Neuronal stem cell (in vitro differentiated cells): Measurements from ENCODE around the gene CAND2.
"Not testable (repeated sequence)": the region's sequence is repeated elsewhere in the genome, so short reads cannot be mapped to it uniquely, and the experiment has no call there.

Experiments
- DNase-seq: peaks from one replicate; pipeline ENCODE4 v3.0.0-alpha.2; 2013; ENCODE audit warnings: low spot score
- H2AFZ ChIP-seq: one replicate; pipeline ENCODE4 v1.6.1; 2013; ENCODE audit warnings: mild to moderate bottlenecking, low read length, inconsistent platforms
- H2AK5ac ChIP-seq: 2 replicates; pipeline ENCODE4 v1.6.1; 2013; ENCODE audit warnings: low read depth, mild to moderate bottlenecking, inconsistent platforms, low read length, moderate library complexity, mixed read lengths
- H2BK120ac ChIP-seq: 2 replicates; pipeline ENCODE4 v1.6.1; 2013; ENCODE audit warnings: low read depth, mild to moderate bottlenecking, inconsistent platforms, low read length, moderate library complexity, mixed read lengths
- H2BK12ac ChIP-seq: one replicate; pipeline ENCODE4 v1.6.1; 2013; ENCODE audit warnings: low read length, inconsistent platforms
- H2BK15ac ChIP-seq: 2 replicates; pipeline ENCODE4 v1.6.1; 2013; ENCODE audit warnings: mild to moderate bottlenecking, low read length, inconsistent platforms, mixed read lengths
- H2BK5ac ChIP-seq: one replicate; pipeline ENCODE4 v1.6.1; 2013; ENCODE audit warnings: inconsistent platforms, mild to moderate bottlenecking, low read length, moderate library complexity
- H3K14ac ChIP-seq: one replicate; pipeline ENCODE4 v1.6.1; 2013; ENCODE audit warnings: low read length, inconsistent platforms
- H3K18ac ChIP-seq: 2 replicates; pipeline ENCODE4 v1.6.1; 2013; ENCODE audit warnings: low read length, inconsistent platforms
- H3K23ac ChIP-seq: 2 replicates; pipeline ENCODE4 v1.6.1; 2013; ENCODE audit warnings: low read depth, mild to moderate bottlenecking, mixed read lengths, low read length, inconsistent platforms; ENCODE audit not compliant: poor library complexity
- H3K27ac ChIP-seq: replicated peaks from 3 replicates; pipeline ENCODE4 v1.5.1; 2013; ENCODE audit warnings: low read length, inconsistent platforms
- H3K27me3 ChIP-seq, 3 experiments: 2 replicates each; pipeline ENCODE4 v1.6.1; 2013; ENCODE audit warnings: low read length in 3 of 3, mild to moderate bottlenecking in 2 of 3, inconsistent platforms in 1 of 3, low read depth in 1 of 3, mixed read lengths in 1 of 3, moderate library complexity in 1 of 3; ENCODE audit not compliant: control insufficient read depth in 3 of 3, insufficient read depth in 3 of 3
- H3K36me3 ChIP-seq, 2 donors: replicated peaks in 1 of 2; 2 replicates each; pipeline ENCODE4 v1.6.1; 2013; ENCODE audit warnings: low read length in 2 of 2; ENCODE audit not compliant: control insufficient read depth in 2 of 2, insufficient read depth in 2 of 2
- H3K4ac ChIP-seq: 2 replicates; pipeline ENCODE4 v1.6.1; 2013; ENCODE audit warnings: inconsistent platforms, mild to moderate bottlenecking, low read length, moderate library complexity
- H3K4me1 ChIP-seq, 2 donors: 1 replicate in 1 of 2; 2 replicates in 1 of 2; pipeline ENCODE4 v1.6.1; 2013; ENCODE audit warnings: low read length in 2 of 2, low read depth in 1 of 2; ENCODE audit not compliant: control insufficient read depth in 2 of 2, insufficient read depth in 1 of 2
- H3K4me2 ChIP-seq: one replicate; pipeline ENCODE4 v1.6.1; 2013; ENCODE audit warnings: mild to moderate bottlenecking, low read length, inconsistent platforms; ENCODE audit not compliant: insufficient read depth, poor library complexity, severe bottlenecking
- H3K4me3 ChIP-seq, 2 donors: 2 replicates each; pipeline ENCODE4 v1.5.1; 2013; ENCODE audit warnings: low read length in 2 of 2, mild to moderate bottlenecking in 2 of 2, inconsistent platforms in 1 of 2, moderate library complexity in 1 of 2
- H3K79me1 ChIP-seq: one replicate; pipeline ENCODE4 v1.6.1; 2013; ENCODE audit warnings: low read depth, mild to moderate bottlenecking, inconsistent platforms, low read length, moderate library complexity
- H3K9ac ChIP-seq: one replicate; pipeline ENCODE4 v1.6.1; 2013; ENCODE audit warnings: mild to moderate bottlenecking, low read depth, low read length, inconsistent platforms; ENCODE audit not compliant: poor library complexity
- H3K9me3 ChIP-seq, 2 donors: replicated peaks in 1 of 2; 2 replicates each; pipeline versions ENCODE3 to v1.6.1; 2013; ENCODE audit warnings: low read length in 2 of 2, mild to moderate bottlenecking in 2 of 2, inconsistent platforms in 1 of 2, low read depth in 1 of 2, mixed read lengths in 1 of 2, moderate library complexity in 1 of 2; ENCODE audit not compliant: control insufficient read depth in 2 of 2, insufficient read depth in 1 of 2
- H4K8ac ChIP-seq: one replicate; pipeline ENCODE4 v1.6.1; 2013; ENCODE audit warnings: low read depth, mild to moderate bottlenecking, inconsistent platforms, low read length, moderate library complexity
- H4K91ac ChIP-seq: one replicate; pipeline ENCODE4 v1.6.1; 2013; ENCODE audit warnings: low read length, low read depth, mild to moderate bottlenecking, inconsistent platforms; ENCODE audit not compliant: poor library complexity
- WGBS, 2 donors: extraction: QIAGEN DNeasy Blood & Tissue Kit; methylation state at CpG; one replicate each; pipeline ENCODE4 v1.1.7; 2013; ENCODE audit warnings: missing lambda C conversion rate in 2 of 2, mixed read lengths in 1 of 2; ENCODE audit not compliant: insufficient read length in 2 of 2, insufficient replicate concordance in 1 of 2; ENCODE audit errors: extremely low coverage in 2 of 2; 5-methylcytosine and 5-hydroxymethylcytosine counted together

CAND2 gene

DNA sequence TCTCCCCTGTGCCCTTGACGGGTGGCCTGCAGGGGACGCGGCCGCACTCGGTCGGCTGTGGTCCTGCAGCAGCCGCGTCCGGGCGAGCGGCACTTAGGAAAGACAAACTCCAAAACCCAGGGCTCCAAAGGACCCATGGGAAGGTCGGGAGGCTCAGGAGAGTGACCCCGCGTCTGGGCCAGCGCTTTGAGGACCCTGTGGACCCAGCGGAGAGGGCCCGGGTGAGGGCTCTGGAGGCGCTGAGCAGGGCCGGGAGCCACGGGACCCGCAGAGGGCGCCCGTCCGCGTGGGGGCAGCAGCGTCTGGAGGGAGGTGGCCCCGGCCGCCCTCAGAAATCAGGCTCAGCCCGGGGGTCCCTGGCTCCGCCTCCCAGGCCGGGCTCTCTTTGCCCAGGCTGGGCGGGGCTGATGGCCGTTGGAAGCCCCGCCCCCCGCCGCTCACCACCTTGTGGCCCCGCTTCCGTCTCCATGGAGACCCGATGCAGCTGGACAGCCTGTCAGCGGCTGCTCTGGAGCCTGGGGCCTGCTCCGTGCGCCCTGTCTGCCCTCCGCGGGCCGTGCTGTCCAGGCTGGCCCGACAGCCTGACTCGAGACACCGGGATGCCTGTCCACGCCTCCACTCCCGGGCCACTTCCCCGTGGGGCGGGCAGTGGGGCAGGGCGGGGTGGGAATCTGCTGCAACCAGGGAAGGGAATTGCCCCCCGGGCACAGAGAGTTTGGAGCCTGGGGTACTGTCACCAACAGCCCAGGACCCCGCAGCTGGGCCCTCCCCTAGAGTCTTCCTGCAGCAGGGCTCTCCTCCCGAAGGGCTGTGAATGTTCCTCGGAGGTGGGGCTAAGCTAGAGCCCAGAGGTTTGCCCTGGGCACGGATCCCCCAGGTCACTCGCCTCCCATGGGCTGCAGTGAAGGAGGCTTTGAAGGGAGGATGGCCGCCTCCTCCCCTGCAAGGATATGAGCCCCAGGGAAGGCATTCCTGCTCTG lies 79.7 kb downstream of the CAND2 start:
- no peak overlapping the region for H4K8ac ChIP-seq
- no peaks in the 10 kb centered on the region for H3K36me3 ChIP-seq
- no peak overlapping the region for H3K4ac ChIP-seq
- H3K27me3 ChIP-seq: peaks cover 0 to 40% (median 2%) of the 10 kb centered on the region in 3 experiments
- H2BK12ac ChIP-seq: peak overlapping the region; percentile 46
- peaks cover 2% of the 10 kb centered on the region for H3K79me1 ChIP-seq
- peak overlapping the region; percentile 96 for H3K18ac ChIP-seq
- H3K9ac ChIP-seq: peak overlapping the region; percentile 17
- peak overlapping the region; percentile 92 for H4K91ac ChIP-seq
- H3K4me2 ChIP-seq: peak overlapping the region; percentile 57
- H2AFZ ChIP-seq: peak overlapping the region; percentile 84
- peak overlapping the region; percentile 62 for H2BK15ac ChIP-seq
- peak; percentile 84 for DNase-seq
- H3K4me1 ChIP-seq: peaks cover 11 to 12% of the 10 kb centered on the region in 2 donors
- peak overlapping the region in 1 of 2 donors; percentile 68 for H3K4me3 ChIP-seq
- no CpG with 5 or more reads among the region's 60 CpGs for WGBS, 2 donors
- H3K23ac ChIP-seq: peak overlapping the region; percentile 86
- H2BK5ac ChIP-seq: peak overlapping the region; percentile 70
- peak overlapping the region; percentile 56 for H2AK5ac ChIP-seq
- H2BK120ac ChIP-seq: peak overlapping the region; percentile 75
- no peak overlapping the region for H3K27ac ChIP-seq
- no peaks in the 10 kb centered on the region for H3K9me3 ChIP-seq
- no peak overlapping the region for H3K14ac ChIP-seq

- Histone ChIP-seq H3K4ac (no peak overlapping the region), H3K27me3 (peaks cover 0 to 36% (median 2%) of the 10 kb centered on the region in 3 experiments), H4K8ac (no peak overlapping the region), H2BK12ac (no peak overlapping the region), H2AFZ (no peak overlapping the region), H4K91ac (no peak overlapping the region), H3K27ac (no peak overlapping the region), H3K4me1 (peaks cover 11 to 12% of the 10 kb centered on the region in 2 donors), H3K4me2 (no peak overlapping the region), H3K36me3 (no peaks in the 10 kb centered on the region), H2AK5ac (no peak overlapping the region), H3K18ac (no peak overlapping the region), H2BK5ac (no peak overlapping the region), H3K4me3 (no peak overlapping the region), H2BK15ac (no peak overlapping the region), H3K23ac (no peak overlapping the region), H3K14ac (no peak overlapping the region), H2BK120ac (no peak overlapping the region), H3K9ac (no peak overlapping the region), H3K79me1 (peaks cover 2% of the 10 kb centered on the region), H3K9me3 (no peaks in the 10 kb centered on the region)
- no CpG with 5 or more reads among the region's 7 CpGs for WGBS, 2 donors
- no peak for DNase-seq
Measured at GRCh38 chr3:12877040-12877439, 80.6 kb downstream of the CAND2 start.

- no peak overlapping the region for H3K4ac ChIP-seq
- H3K4me2 ChIP-seq: no peak overlapping the region
- peaks cover 2% of the 10 kb centered on the region for H3K79me1 ChIP-seq
- no peak overlapping the region for H3K4me3 ChIP-seq
- no peak overlapping the region for H2BK12ac ChIP-seq
- peak overlapping the region; percentile 40 for H3K18ac ChIP-seq
- no peak overlapping the region for H4K91ac ChIP-seq
- no peak overlapping the region for H4K8ac ChIP-seq
- DNase-seq: no peak
- H3K27me3 ChIP-seq: peaks cover 0 to 25% (median 2%) of the 10 kb centered on the region in 3 experiments
- no peak overlapping the region for H3K23ac ChIP-seq
- no peak overlapping the region for H2AK5ac ChIP-seq
- peak overlapping the region; percentile 47 for H3K9ac ChIP-seq
- no peak overlapping the region for H2BK15ac ChIP-seq
- H3K9me3 ChIP-seq: no peaks in the 10 kb centered on the region
- H3K27ac ChIP-seq: no peak overlapping the region
- H2BK5ac ChIP-seq: no peak overlapping the region
- H2AFZ ChIP-seq: no peak overlapping the region
- H3K36me3 ChIP-seq: no peaks in the 10 kb centered on the region
- no peak overlapping the region for H2BK120ac ChIP-seq
- no CpG with 5 or more reads among the region's 2 CpGs for WGBS, 2 donors
- H3K14ac ChIP-seq: no peak overlapping the region
- H3K4me1 ChIP-seq: peaks cover 11 to 12% of the 10 kb centered on the region in 2 donors
Measured at GRCh38 chr3:12878141-12878574, 81.7 kb downstream of the CAND2 start.

DNA sequence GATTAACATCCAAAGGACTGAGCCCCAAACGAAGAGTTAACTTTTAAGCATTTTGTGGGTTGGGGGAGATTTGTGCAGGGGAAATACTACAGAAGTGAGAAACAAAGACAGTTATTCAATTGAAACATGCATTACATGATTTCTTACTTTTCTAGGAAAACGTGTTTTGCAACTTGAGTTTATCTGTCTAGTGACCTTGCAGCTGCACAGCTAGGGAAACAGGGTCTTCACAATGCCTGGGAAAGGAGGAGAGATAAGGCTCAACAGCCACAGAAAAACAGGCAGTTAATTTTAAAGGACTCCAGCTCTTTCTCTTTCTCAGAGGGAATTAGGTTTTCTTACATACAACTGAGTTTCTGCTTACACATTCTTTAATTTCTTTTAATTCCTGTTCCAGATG lies 82.3 kb downstream of the CAND2 start:
- not testable (repeated sequence) for H2BK5ac ChIP-seq, H2AK5ac ChIP-seq, H2BK120ac ChIP-seq, H3K4me2 ChIP-seq, H4K8ac ChIP-seq, H3K4ac ChIP-seq, H3K23ac ChIP-seq, H3K18ac ChIP-seq, H3K9ac ChIP-seq, H3K14ac ChIP-seq, H2AFZ ChIP-seq, H3K27ac ChIP-seq, H2BK15ac ChIP-seq, H4K91ac ChIP-seq, H2BK12ac ChIP-seq, H3K79me1 ChIP-seq, DNase-seq, H3K9me3 ChIP-seq, H3K36me3 ChIP-seq, H3K4me3 ChIP-seq
- no CpG with 5 or more reads among the region's 2 CpGs for WGBS, 2 donors
- Histone ChIP-seq H3K4me1 (peaks cover 11 to 12% of the 10 kb centered on the region in 2 donors), H3K27me3 (peaks cover 0 to 25% (median 2%) of the 10 kb centered on the region in 3 experiments)
